IMR-90 (cell line): Measurements from ENCODE around the gene KRTDAP. TPM values are rescaled to one million over a fixed set of nuclear protein-coding genes. Genes with fewer than 3 reads are reported as not detected.

Source experiments
- ATAC-seq: fragments of 200-7000 bp; cut with Tn5 transposase; 2 replicates; pipeline ENCODE4 v1.9.1; 2020; ENCODE audit warnings: low read depth, mild to moderate bottlenecking, moderate library complexity
- BruUV-seq: library from RNA; stranded (reverse); fragments of 400-500 nt; replicated peaks from 2 replicates; lab custom pipeline; 2021; lab: Mats Ljungman, UMichigan
- CTCF ChIA-PET: fragments of 300-600 bp; formaldehyde crosslinking; extraction: SDS; loops from one replicate; lab custom pipeline; 2021; ENCODE audit warnings: antibody characterized with exemption; lab: Yijun Ruan, JAX
- POLR2A ChIA-PET: fragments of 300-600 bp; sonication (Branson Sonifier 250); formaldehyde crosslinking; loops from one replicate; lab custom pipeline; 2022; ENCODE audit warnings: antibody characterized with exemption; ENCODE audit not compliant: unreplicated experiment; lab: Charles Lee
- DNase-seq: peaks from one replicate; pipeline ENCODE4 v3.0.0; 2013
- H2AFZ ChIP-seq: replicated peaks from 2 replicates; pipeline ENCODE3; 2013; ENCODE audit warnings: low read length, mild to moderate bottlenecking; ENCODE audit not compliant: poor library complexity
- H2AK5ac ChIP-seq: 2 replicates; pipeline ENCODE4 v1.6.1; 2013; ENCODE audit warnings: low read depth, low read length, inconsistent platforms
- H2AK9ac ChIP-seq: replicated peaks from 2 replicates; pipeline ENCODE3; 2013; ENCODE audit warnings: mild to moderate bottlenecking, low read depth, low read length, moderate library complexity; ENCODE audit not compliant: poor library complexity
- H2BK120ac ChIP-seq: 2 replicates; pipeline ENCODE4 v1.6.1; 2013; ENCODE audit warnings: low read depth, low read length, inconsistent platforms
- H2BK15ac ChIP-seq: 3 replicates; pipeline ENCODE4 v1.6.1; 2013; ENCODE audit warnings: low read depth, low read length, inconsistent platforms
- H2BK20ac ChIP-seq: 2 replicates; pipeline ENCODE4 v1.6.1; 2013; ENCODE audit warnings: low read depth, mild to moderate bottlenecking, inconsistent platforms, low read length, moderate library complexity
- H2BK5ac ChIP-seq: 2 replicates; pipeline ENCODE4 v1.6.1; 2013; ENCODE audit warnings: mild to moderate bottlenecking, low read depth, low read length, inconsistent platforms; ENCODE audit not compliant: poor library complexity, severe bottlenecking
- H3K14ac ChIP-seq: replicated peaks from 2 replicates; pipeline ENCODE4 v1.6.1; 2013; ENCODE audit warnings: low read depth, low read length, inconsistent platforms
- H3K18ac ChIP-seq: 2 replicates; pipeline ENCODE4 v1.6.1; 2013; ENCODE audit warnings: low read depth, low read length, control low read depth
- H3K23ac ChIP-seq: 2 replicates; pipeline ENCODE4 v1.6.1; 2013; ENCODE audit warnings: low read depth, low read length, inconsistent platforms
- H3K27ac ChIP-seq: 2 replicates; pipeline ENCODE4 v1.5.1; 2013; ENCODE audit warnings: mild to moderate bottlenecking, control low read depth, low read length; ENCODE audit not compliant: insufficient read depth
- H3K27me3 ChIP-seq: 2 replicates; pipeline ENCODE4 v1.6.1; 2013; ENCODE audit warnings: low read length; ENCODE audit not compliant: control insufficient read depth, insufficient read depth
- H3K36me3 ChIP-seq: 2 replicates; pipeline ENCODE4 v1.6.1; 2013; ENCODE audit warnings: low read length, mixed read lengths; ENCODE audit not compliant: control insufficient read depth, insufficient read depth
- H3K4ac ChIP-seq: 2 replicates; pipeline ENCODE4 v1.6.1; 2013; ENCODE audit warnings: low read depth, low read length, inconsistent platforms
- H3K4me1 ChIP-seq: 2 replicates; pipeline ENCODE4 v1.6.1; 2013; ENCODE audit warnings: low read length, mixed read lengths; ENCODE audit not compliant: control insufficient read depth, insufficient read depth
- H3K4me2 ChIP-seq: 2 replicates; pipeline ENCODE4 v1.6.1; 2013; ENCODE audit warnings: low read depth, mild to moderate bottlenecking, control low read depth, low read length, moderate library complexity
- H3K4me3 ChIP-seq: 2 replicates; pipeline ENCODE4 v1.5.1; 2013; ENCODE audit warnings: low read depth, mild to moderate bottlenecking, control low read depth, low read length, moderate library complexity; ENCODE audit not compliant: insufficient read depth
- H3K56ac ChIP-seq: 2 replicates; pipeline ENCODE4 v1.6.1; 2013; ENCODE audit warnings: low read length, inconsistent platforms; ENCODE audit not compliant: insufficient read depth; ENCODE audit errors: extremely low read depth
- H3K79me1 ChIP-seq, 2 experiments: 2 replicates each; pipeline ENCODE4 v1.6.1; 2013; ENCODE audit warnings: low read length in 2 of 2, inconsistent platforms in 1 of 2, low read depth in 1 of 2
- H3K9ac ChIP-seq: 2 replicates; pipeline ENCODE4 v1.6.1; 2013; ENCODE audit warnings: low read depth, low read length, control low read depth
- H3K9me1 ChIP-seq: 2 replicates; pipeline ENCODE4 v1.6.1; 2013; ENCODE audit warnings: low read length, inconsistent platforms; ENCODE audit not compliant: insufficient read depth
- H3K9me3 ChIP-seq: 2 replicates; pipeline ENCODE4 v1.6.1; 2013; ENCODE audit warnings: low read length; ENCODE audit not compliant: control insufficient read depth, insufficient read depth
- H4K20me1 ChIP-seq: 2 replicates; pipeline ENCODE4 v1.6.1; 2013; ENCODE audit warnings: low read length, inconsistent platforms; ENCODE audit not compliant: insufficient read depth
- H4K5ac ChIP-seq: 2 replicates; pipeline ENCODE4 v1.6.1; 2013; ENCODE audit warnings: mild to moderate bottlenecking, low read depth, low read length, control low read depth
- H4K8ac ChIP-seq, 2 experiments: 2 replicates each; pipeline ENCODE4 v1.6.1; 2013; ENCODE audit warnings: low read depth in 2 of 2, low read length in 2 of 2, control low read depth in 1 of 2, inconsistent platforms in 1 of 2
- H4K91ac ChIP-seq: 2 replicates; pipeline ENCODE4 v1.6.1; 2013; ENCODE audit warnings: low read depth, low read length, inconsistent platforms; ENCODE audit not compliant: insufficient read depth
- CTCF ChIP-seq: conservative IDR thresholded peaks from 2 replicates; pipeline ENCODE4 v1.5.1; 2012; ENCODE audit warnings: mild to moderate bottlenecking, low read depth, low read length, improper control_type of control experiment
- ELK1 ChIP-seq: fragments of 150-350 bp; IDR thresholded peaks from 2 replicates; pipeline ENCODE4 v1.6.1; 2016; ENCODE audit warnings: low read depth, mild to moderate bottlenecking, low read length, moderate library complexity, borderline replicate concordance
- MXI1 ChIP-seq: IDR thresholded peaks from 2 replicates; pipeline ENCODE4 v1.6.1; 2012; ENCODE audit warnings: low read depth, mild to moderate bottlenecking, low read length, moderate library complexity, borderline replicate concordance
- RFX5 ChIP-seq: IDR thresholded peaks from 2 replicates; pipeline ENCODE4 v1.8.0; 2012; ENCODE audit warnings: low read depth, mild to moderate bottlenecking, low read length, moderate library complexity
- WGBS, 2 experiments: methylation state at CpG; one replicate each; pipeline versions ENCODE4 v1.1.5 to v1.1.7; 2013; ENCODE audit warnings: missing lambda C conversion rate in 2 of 2; ENCODE audit not compliant: insufficient read length in 1 of 2; ENCODE audit errors: extremely low coverage in 2 of 2; 5-methylcytosine and 5-hydroxymethylcytosine counted together
- dilution Hi-C: fragments of 300-500 bp; cut with HindIII; formaldehyde crosslinking; loops from one replicate; pipeline ENCODE4 v1.14.3; 2018; ENCODE audit warnings: low sequenced_read_pairs; ENCODE audit not compliant: unreplicated experiment
- in situ Hi-C: fragments of 300-500 bp; cut with MboI; formaldehyde crosslinking; loops from 3 replicates; pipeline ENCODE4 v1.14.3; 2019; ENCODE audit warnings: low sequenced_read_pairs, inconsistent platforms, mixed read lengths
- intact Hi-C: fragments of 100-400 bp; cut with micrococcal nuclease; formaldehyde crosslinking; loops from 2 replicates; pipeline ENCODE4 v1.10.0; 2022
- polyA plus RNA-seq, 3 experiments: library from polyadenylated mRNA; depleted of rRNA; stranded (reverse); fragments of >200 nt; gene quantifications; 2 replicates each; pipeline ENCODE4 v1.2.3, GENCODE V29; 2012; ENCODE audit warnings: low replicate concordance in 1 of 3
- total RNA-seq: library from RNA; depleted of rRNA; stranded (reverse); fragments of >200 nt; gene quantifications from 2 replicates; pipeline ENCODE4 v1.2.3, GENCODE V29; 2012

Gene KRTDAP
- total and polyA plus RNA-seq, 2 of the 4 experiments (the other 2 are of a cell fraction), result not detected

GRCh38 chr19:35511337-35511736 is 21.1 kb upstream of the KRTDAP start (continued):
- TF ChIP-seq ELK1 (no peak), RFX5 (no peak)

GRCh38 chr19:35510626-35510964 is 20.3 kb upstream of the KRTDAP start:
- TF ChIP-seq CTCF (no peak), MXI1 (no peak)
- ATAC-seq (no peak; the same call in 1 of the 2 replicates), DNase-seq (no peak)
- no peaks in the 10 kb centered on the region for H3K9me3 ChIP-seq
- H2BK15ac ChIP-seq, result no peak overlapping the region; the same call in 2 of the 3 replicates
- H4K91ac ChIP-seq, result no peak overlapping the region
- no peak overlapping the region for H3K56ac ChIP-seq
- 0 out of 2 replicates have a peak overlapping the region, but pooled peaks have one; percentile 38 for H3K4ac ChIP-seq
- WGBS, 2 experiments, result 27% methylated on average over 3 of the region's 15 CpGs; no CpG with 5 or more reads in 1 of the 2 experiments
- intact Hi-C loops (loop anchor here (2.0 kb wide), 1 partner anchor 34 kb away; the partner anchor contains the start of gene TMEM147), in situ Hi-C loops (no loop called here), dilution Hi-C loops (no loop called here)
- no peak overlapping the region for H3K14ac ChIP-seq
- H2BK120ac ChIP-seq, result no peak overlapping the region
- peak overlapping the region; percentile 56 for H3K4me2 ChIP-seq
- H3K23ac ChIP-seq, result no peak overlapping the region
- H3K27me3 ChIP-seq, result peaks cover 66% of the 10 kb centered on the region
- peak overlapping the region; percentile 50; the same call in 1 of the 2 replicates for H2AK5ac ChIP-seq
- peak overlapping the region; percentile 25; the same call in 1 of the 2 replicates for H3K4me3 ChIP-seq
- no peak overlapping the region for H4K5ac ChIP-seq
- no peak overlapping the region for H2BK5ac ChIP-seq
- H4K20me1 ChIP-seq, result no peaks in the 10 kb centered on the region
- no peak overlapping the region for H3K27ac ChIP-seq
- H2AFZ ChIP-seq, result peak overlapping the region; percentile 93
- ChIA-PET POLR2A (no interaction called here), CTCF (interaction anchor here (1.0 kb wide), 2 partner anchors 8 to 15 kb away, joined by 3 to 4 read pairs; no protein-coding TSS in a partner anchor)
- no peak overlapping the region for H3K9ac ChIP-seq
- H2BK20ac ChIP-seq, result no peak overlapping the region
- H3K9me1 ChIP-seq, result no peaks in the 10 kb centered on the region; the same call in 1 of the 2 replicates
- no TSS peak for BruUV-seq
- no peak overlapping the region for H3K18ac ChIP-seq
- H3K36me3 ChIP-seq, result no peaks in the 10 kb centered on the region
- peak overlapping the region in 1 of 2 experiments; percentile 73; a peak in 1 of 4 replicates for H4K8ac ChIP-seq
- H2AK9ac ChIP-seq, result peak overlapping the region; percentile 94
- H3K4me1 ChIP-seq, result peaks cover 5% of the 10 kb centered on the region; the same call in 1 of the 2 replicates
- H3K79me1 ChIP-seq, result no peaks in the 10 kb centered on the region
